Activated CD8-positive, alpha-beta memory T cell treated with anti-CD3 and anti-CD28 coated beads for 36 hours (primary cell): ENCODE results near the gene GSK3A. TPM values are rescaled to one million over a fixed set of nuclear protein-coding genes. Genes with fewer than 3 reads are reported as not detected.

Experiments
- CTCF ChIA-PET: fragments of 350-600 bp; sonication (Branson Sonifier 250); formaldehyde crosslinking; loops from one replicate; lab custom pipeline; 2021; ENCODE audit warnings: antibody characterized with exemption; lab: Charles Lee
- POLR2A ChIA-PET: fragments of 350-600 bp; sonication (Branson Sonifier 250); formaldehyde crosslinking; loops from one replicate; lab custom pipeline; 2021; ENCODE audit warnings: antibody characterized with exemption; lab: Charles Lee
- total RNA-seq, 2 experiments: library from RNA; stranded (reverse); gene quantifications; one replicate each; pipeline ENCODE4 v1.2.3, GENCODE V29; 2021

The GSK3A gene
- total RNA-seq, 2 experiments from 2014 or later: 50.3 to 50.8 TPM

DNA sequence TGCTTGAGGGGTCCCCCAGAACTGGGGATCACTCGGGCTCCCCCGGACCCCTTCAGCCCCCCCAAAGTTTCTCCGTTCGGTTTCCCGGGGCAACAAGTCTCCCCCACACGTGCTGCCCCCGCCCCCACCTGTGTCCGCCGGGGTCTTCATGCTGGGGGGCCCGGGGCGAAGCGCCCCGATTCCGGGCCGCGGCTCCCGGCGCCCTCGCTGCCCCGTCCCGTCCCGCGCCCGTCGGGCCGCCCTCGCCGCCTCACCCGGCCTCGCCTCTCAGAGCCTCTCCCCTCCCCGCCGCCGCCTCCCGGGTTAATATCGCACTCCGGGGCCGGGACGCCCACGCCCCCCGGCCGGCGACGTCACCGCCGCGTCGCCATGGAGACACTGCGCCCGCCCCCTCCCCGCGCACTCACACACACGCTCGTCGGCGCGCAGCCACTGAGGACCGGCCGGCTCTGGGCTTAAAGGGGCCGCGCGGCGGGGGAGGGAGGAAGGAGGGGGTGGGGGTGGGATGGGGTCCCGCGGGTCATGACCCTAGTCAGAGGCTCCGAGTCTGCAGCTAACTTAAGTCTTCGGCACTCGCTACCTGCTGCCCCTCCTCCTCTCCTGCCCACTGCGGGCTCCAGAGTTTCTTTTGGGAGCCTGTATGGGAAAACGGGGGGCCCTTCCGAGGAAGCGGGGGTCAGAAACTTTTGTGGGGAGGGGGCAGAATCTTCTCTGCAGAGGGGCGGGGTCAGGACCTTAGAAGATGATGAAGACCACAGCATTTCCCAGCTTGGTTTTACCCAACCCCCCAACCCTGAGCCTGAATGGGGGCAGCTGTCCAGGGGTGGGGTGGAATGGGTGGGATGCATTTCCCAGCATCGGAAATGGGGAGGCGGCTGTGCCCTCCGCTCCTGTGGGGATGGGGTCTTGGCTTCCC lies 12.7 kb upstream of the GSK3A start, which contains the start of gene ERF:
Gene ERF, minus strand, starts transcription at position 279 of the 916 bp plus-strand sequence. Its CDS starts 129 bp downstream, at position 150.
- ChIA-PET CTCF (interaction anchor here (1.0 to 1.4 kb wide), 2 partner anchors 10 to 25 kb away, joined by 3 to 4 read pairs; no protein-coding TSS in a partner anchor), POLR2A (interaction anchor here (0.6 to 1.6 kb wide), 3 partner anchors 12 to 147 kb away, joined by 3 to 11 read pairs (median 4); no protein-coding TSS in a partner anchor)

DNA sequence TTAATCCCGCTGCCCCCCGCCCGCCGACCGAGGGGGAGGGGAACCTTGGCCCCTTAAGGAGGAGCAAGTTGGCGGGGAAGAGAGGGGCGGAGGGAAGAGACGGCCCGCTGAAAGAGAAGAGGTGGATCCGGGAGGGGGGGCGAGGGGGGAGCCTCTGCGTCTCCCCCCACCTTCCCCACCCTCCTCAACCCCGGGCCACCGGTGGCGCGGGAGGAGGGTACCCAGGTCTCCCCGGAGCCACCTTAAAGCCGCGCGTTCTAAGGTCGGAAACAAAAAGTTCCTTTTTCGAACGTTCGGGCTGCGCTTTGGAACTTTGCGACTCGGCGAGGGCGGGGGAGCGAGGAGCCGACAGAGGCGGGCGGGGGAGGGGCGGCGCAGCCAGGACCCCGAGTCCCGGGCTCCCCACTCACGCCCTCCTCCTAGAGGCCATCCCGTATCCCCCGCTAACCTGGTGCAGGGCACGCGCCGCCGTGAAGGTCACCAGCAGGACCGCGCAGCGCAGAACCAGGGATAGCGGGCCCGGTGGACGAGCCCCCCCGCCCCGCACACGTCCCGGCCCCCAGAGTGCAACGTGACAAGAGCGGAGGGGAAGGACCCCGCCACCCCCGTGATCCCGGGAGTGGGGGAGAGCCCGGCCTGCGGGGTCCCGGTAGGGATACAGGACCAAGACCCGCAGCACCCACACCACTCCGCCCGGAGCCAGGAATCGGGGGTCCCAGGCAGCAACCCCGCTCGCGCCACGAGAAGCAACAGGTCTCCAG lies 11.9 kb upstream of the GSK3A start:
- ChIA-PET POLR2A (no interaction called here), CTCF (interaction anchor here (0.6 kb wide), 1 partner anchor 65 kb away, joined by 3 read pairs; no protein-coding TSS in a partner anchor)

DNA sequence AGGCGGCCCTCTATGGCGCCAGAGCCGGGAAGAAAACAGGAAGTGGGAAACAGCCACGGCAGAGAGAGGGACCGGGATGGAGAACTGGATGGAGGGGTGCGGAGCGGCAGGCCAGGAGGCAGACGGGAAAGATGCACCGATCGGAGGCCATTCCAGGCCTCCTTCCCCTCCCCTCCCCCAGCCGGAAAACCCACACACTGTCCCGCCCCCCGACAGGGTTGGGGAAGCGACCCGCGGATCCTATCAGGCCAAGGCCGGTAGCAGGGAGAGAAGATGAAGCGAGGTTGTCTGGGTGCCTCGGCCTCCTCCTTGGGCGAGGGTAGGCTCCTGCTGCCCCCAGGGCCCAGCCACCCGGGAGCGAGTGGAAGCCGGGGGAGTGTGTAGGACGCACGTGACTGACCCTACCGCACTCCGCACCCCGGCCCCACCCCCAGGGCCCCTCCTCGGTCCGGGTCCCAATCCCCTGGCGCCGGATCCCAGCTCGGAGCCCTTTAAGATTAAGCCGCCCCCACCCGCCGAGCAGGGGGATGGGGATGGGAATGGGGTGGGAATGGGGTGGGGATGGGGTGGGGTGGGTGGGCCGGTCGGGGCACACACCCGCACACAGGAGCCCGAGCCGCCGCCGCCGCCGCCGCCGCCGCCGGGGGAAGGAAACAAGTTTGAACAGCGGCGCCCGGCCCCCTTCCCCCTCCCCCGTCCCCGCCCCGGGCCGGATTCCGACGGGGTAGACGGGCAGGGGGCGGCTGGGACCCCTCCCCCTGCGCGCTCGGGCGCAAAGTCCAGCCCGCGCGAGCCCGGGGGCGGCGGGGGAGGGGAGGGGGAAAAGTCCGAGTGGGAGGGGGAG lies 11.1 kb upstream of the GSK3A start:
- POLR2A ChIA-PET: no interaction called here
- CTCF ChIA-PET: interaction anchor here (0.6 kb wide), 1 partner anchor 66 kb away, joined by 3 read pairs; no protein-coding TSS in a partner anchor

- CTCF ChIA-PET: interaction anchor here (1.0 to 1.8 kb wide), 4 partner anchors 14 to 145 kb away, joined by 3 to 5 read pairs (median 3); no protein-coding TSS in a partner anchor
- POLR2A ChIA-PET: interaction anchor here (0.8 to 1.8 kb wide), 3 partner anchors 9 to 27 kb away, joined by 3 to 8 read pairs (median 7); partner anchors contain the start of gene GSK3A
Observed at GRCh38 chr19:42252365-42253244, 10.2 kb upstream of the GSK3A start.

DNA sequence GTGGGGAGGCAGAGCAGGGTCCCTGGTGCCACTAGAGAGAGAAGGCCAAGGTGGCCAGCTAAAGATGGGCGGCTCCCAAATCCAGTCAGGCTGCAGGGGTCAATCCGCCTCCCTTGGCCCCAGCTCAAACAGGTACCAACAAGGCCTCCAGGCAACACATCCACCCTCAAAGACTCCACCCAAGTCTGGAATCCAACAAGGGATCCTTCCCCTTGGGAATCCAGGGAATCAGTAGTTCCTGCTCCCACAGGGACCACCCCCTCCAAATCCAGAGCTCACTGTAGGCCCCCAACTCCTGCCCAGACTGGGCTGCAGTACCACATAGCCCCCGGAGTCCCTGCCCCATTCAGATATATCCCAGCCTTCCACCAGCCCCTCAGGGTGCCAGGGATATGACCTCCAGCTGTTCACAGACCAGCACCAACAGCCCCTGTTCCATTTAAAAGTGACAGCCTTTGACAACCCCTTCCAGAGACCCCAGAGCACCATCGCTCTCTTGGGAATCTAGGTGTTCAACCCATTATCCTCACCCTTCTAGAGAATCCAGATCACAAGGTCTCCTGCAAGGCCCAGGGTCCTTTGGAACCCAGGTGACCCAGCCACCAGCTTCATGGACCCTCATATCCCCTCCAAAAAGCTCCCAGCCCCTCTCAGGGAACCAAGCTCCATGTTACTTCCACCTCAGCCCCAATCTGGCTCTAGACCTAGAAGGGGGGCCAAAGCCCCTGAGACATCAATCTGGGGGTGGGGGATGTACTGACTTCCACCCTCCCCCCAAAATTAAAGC lies 9.4 kb upstream of the GSK3A start:
- ChIA-PET CTCF (interaction anchor here (0.7 to 1.8 kb wide), 8 partner anchors 14 to 144 kb away, joined by 3 to 5 read pairs (median 3); no protein-coding TSS in a partner anchor), POLR2A (interaction anchor here (0.5 to 1.8 kb wide), 5 partner anchors 9 to 37 kb away, joined by 3 to 8 read pairs (median 3); partner anchors contain the start of gene GSK3A)

GRCh38 chr19:42250666-42251531 lies 8.5 kb upstream of the GSK3A start:
- POLR2A ChIA-PET: interaction anchor here (0.8 to 1.8 kb wide), 4 partner anchors 8 to 29 kb away, joined by 3 to 8 read pairs (median 6); partner anchors contain the start of gene GSK3A
- CTCF ChIA-PET: interaction anchor here (0.7 to 2.0 kb wide), 9 partner anchors 15 to 142 kb away, joined by 3 to 6 read pairs (median 3); no protein-coding TSS in a partner anchor

- ChIA-PET POLR2A (interaction anchor here (0.8 kb wide), 1 partner anchor 18 kb away, joined by 4 read pairs; no protein-coding TSS in a partner anchor), CTCF (interaction anchor here (1.0 to 2.0 kb wide), 2 partner anchors 30 to 141 kb away, joined by 4 to 6 read pairs; no protein-coding TSS in a partner anchor)
Observed at GRCh38 chr19:42250183-42250665, 7.8 kb upstream of the GSK3A start.

DNA sequence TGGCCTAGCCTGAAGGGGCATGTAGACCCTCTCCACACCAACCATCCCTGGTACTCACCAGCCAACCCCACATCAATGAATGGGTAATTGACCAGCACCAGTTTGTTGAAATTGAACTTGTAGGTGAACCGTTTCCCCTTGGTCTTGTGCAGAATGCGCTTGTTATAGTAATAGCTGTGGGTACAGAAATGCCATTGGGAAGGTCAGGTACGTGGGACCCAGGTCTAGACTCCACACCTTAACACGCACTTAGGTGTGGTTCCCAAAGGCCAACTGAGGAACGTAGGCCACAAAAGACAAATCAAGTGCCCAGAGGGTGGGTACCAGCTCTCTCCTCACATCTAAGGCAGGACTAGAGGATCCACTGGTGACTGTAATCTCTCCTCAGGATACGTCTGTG lies 7.4 kb upstream of the GSK3A start:
- ChIA-PET CTCF (interaction anchor here (2.0 kb wide), 1 partner anchor 30 kb away, joined by 6 read pairs; no protein-coding TSS in a partner anchor), POLR2A (no interaction called here)

GRCh38 chr19:42249149-42249750 lies 6.8 kb upstream of the GSK3A start:
- CTCF ChIA-PET: interaction anchor here (2.0 kb wide), 1 partner anchor 31 kb away, joined by 6 read pairs; no protein-coding TSS in a partner anchor
- POLR2A ChIA-PET: interaction anchor here (0.5 kb wide), 1 partner anchor 8 kb away, joined by 3 read pairs; no protein-coding TSS in a partner anchor

- CTCF ChIA-PET: interaction anchor here (7.1 kb wide), 1 partner anchor 32 kb away, joined by 50 read pairs; no protein-coding TSS in a partner anchor
- POLR2A ChIA-PET: interaction anchor here (0.5 kb wide), 1 partner anchor 9 kb away, joined by 3 read pairs; no protein-coding TSS in a partner anchor
Observed at GRCh38 chr19:42248270-42249148, 6.1 kb upstream of the GSK3A start.

DNA sequence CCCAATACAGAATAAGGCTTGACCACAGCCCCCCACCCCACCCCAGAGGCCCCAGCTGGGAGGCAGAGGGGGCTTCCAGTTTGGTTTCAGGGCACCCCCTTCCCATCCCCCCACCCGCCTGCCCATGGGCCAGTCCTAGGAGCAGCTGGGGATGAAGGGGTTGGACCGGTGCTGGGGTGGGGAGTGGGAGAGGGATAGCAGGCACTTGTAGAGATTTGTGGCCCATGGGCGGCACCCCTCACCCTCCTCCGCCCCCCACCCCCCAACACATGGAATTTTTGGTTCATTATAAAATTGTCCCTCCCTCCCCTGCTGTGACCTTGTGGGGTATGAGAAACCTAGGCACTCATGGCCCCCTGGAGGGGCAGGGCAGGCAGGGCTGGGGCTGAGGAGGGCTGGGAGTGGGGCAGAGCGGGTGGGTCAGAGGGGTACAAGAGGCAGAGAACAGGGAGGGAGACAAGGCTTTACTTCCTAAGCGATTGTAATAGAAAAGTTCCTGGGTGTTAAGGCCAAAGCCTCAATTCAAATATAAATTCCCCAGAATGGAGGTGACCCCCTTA lies 5.3 kb upstream of the GSK3A start:
- CTCF ChIA-PET: interaction anchor here (1.1 to 7.1 kb wide), 3 partner anchors 13 to 49 kb away, joined by 3 to 50 read pairs (median 5); no protein-coding TSS in a partner anchor
- POLR2A ChIA-PET: no interaction called here

DNA sequence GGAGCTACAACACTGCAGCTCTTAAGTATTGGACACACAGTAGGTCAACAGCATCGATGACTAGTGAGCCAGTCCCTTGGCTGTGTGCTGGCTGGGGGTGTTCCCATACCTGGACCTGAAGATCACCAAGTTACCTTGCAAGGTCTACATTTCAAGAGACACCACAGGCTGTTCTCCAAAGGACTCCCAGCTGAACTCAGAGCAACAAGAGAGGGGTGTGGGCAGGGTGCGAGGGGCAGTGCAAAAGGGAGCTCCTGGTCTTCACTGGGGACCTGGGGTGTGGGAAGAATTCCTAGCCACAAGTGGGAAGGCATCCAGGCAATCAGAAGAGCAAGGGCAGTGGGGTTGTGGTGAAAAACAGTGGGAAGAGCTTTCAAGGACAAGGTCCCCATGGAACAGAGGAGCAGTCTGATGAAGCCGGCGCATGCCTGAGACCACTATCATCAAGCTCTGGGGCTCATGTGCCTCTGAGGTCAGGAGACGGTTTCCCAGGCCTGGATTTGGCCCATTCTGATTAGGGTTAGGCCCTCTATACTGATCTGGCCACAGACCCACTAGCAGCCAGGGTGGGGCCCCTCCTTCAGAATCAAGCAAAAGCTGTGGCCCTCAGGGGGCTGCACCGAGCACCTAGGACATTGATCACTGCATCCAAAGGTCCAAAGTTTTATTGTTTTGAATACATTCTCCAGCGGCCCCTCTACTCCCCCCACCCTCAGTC lies 4.7 kb upstream of the GSK3A start:
- ChIA-PET CTCF (interaction anchor here (0.5 to 7.1 kb wide), 5 partner anchors 14 to 1433 kb away, joined by 3 to 50 read pairs (median 3); no protein-coding TSS in a partner anchor), POLR2A (interaction anchor here (0.7 kb wide), 1 partner anchor 11 kb away, joined by 9 read pairs; no protein-coding TSS in a partner anchor)
